Measurements from ENCODE around the gene GCDH.

DNA sequence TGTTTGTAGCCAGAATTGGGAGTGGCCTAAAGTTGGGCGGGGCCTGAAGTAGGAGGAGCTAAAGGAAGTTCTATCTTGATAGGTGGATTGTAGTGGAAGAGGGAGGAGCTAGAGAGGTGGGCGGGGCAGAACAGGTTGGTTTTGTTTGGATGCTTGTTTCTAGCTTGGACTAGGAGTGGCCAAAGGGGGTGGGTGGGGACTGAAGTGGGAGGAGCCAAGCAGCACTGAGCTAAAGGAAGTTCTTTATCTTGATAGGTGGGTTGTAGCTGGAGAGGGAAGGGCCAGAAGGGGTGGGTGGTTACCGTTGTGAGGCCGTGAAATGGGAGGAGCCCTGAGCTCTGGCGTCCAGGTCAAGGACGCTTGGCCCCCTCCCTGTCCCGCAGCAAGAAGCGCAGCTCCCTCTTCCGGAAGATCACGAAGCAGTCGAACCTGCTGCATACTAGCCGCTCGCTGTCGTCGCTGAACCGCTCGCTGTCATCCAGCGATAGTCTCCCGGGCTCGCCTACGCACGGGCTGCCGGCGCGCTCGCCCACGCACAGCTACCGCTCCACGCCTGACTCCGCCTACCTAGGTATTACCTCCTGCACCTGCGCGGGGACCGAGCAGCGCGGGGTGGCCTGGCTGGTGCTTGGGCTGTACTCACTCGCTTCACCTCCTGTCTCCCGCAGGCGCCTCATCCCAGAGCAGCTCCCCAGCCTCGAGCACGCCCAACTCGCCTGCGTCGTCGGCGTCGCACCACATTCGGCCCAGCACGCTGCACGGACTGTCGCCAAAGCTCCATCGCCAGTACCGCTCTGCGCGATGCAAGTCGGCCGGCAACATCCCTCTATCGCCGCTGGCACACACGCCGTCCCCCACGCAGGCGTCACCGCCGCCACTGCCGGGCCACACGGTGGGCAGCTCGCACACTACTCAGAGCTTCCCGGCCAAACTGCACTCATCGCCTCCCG, 17.7 kb upstream of the GCDH start:
- TF ChIP-seq, protein P1, sequence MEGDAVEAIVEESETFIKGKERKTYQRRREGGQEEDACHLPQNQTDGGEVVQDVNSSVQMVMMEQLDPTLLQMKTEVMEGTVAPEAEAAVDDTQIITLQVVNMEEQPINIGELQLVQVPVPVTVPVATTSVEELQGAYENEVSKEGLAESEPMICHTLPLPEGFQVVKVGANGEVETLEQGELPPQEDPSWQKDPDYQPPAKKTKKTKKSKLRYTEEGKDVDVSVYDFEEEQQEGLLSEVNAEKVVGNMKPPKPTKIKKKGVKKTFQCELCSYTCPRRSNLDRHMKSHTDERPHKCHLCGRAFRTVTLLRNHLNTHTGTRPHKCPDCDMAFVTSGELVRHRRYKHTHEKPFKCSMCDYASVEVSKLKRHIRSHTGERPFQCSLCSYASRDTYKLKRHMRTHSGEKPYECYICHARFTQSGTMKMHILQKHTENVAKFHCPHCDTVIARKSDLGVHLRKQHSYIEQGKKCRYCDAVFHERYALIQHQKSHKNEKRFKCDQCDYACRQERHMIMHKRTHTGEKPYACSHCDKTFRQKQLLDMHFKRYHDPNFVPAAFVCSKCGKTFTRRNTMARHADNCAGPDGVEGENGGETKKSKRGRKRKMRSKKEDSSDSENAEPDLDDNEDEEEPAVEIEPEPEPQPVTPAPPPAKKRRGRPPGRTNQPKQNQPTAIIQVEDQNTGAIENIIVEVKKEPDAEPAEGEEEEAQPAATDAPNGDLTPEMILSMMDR (IDR thresholded peaks at IDR 0.05): no peak
- TF ChIP-seq EZH2phosphoT487 (IDR thresholded peaks at IDR 0.05): no peak
